ENCODE measurements around the gene COPS3. TPM values are rescaled to one million over a fixed set of nuclear protein-coding genes. Genes with fewer than 3 reads are reported as not detected.
A peak's percentile ranks its signal among the peaks of the same experiment; 100 is the strongest.

COPS3 gene
- total RNA-seq, 1 donor from 2014 or later: 52.7 TPM

GRCh38 chr17:17320188-17320910 is 39.3 kb upstream of the COPS3 start:
- no peak for DNase-seq (ENCODE audit: low spot score)
- no peak for TF ChIP-seq CTCF (IDR thresholded peaks at IDR 0.05; ENCODE audit: unreplicated experiment)
- peaks cover 1% of the 10 kb centered on the region for H3K27me3 Mint-ChIP-seq (ENCODE audit: unreplicated experiment)
- H3K4me3 Mint-ChIP-seq (ENCODE audit: unreplicated experiment): no peak overlapping the region
- no peaks in the 10 kb centered on the region for H3K9me3 Mint-ChIP-seq (ENCODE audit: unreplicated experiment)
- H3K36me3 Mint-ChIP-seq (ENCODE audit: low read depth, unreplicated experiment): peaks cover 4% of the 10 kb centered on the region
- H3K4me1 Mint-ChIP-seq (ENCODE audit: unreplicated experiment): peaks cover under 1% of the 10 kb centered on the region
- H3K27ac Mint-ChIP-seq (ENCODE audit: unreplicated experiment): no peak overlapping the region

DNA sequence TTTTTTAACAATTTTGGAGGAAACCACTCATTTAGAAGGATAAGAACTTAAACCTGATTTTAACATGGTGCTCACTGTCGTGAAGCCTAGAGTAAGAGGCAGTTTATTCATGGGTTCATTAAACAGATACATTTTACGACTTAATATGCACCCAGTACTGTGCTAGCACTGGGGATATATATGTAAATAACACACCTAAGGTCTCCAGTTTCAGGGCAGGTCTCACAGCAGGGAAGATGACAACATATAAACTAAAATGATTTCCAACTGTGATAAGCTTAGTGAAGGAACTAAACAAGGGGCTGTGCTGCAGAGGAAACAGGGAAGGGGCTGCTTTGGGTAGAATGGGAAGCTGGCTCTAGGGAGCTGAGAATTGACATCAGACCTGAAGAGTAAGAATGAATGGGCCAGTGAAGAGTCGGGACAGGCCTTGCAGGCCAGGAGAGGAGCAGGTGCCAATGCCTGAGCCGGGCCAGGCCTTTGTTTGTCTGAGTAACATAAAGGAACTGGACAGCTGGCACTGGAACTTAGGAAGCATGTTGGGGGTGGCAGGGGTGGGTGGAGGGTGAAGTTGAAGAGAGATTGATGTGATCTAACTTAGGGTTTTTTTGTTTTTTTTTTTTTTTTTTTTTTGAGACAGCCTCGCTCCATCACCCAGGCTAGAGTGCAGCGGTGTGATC is 34.2 kb upstream of the COPS3 start:
- peaks cover 10% of the 10 kb centered on the region for H3K4me1 Mint-ChIP-seq (ENCODE audit: unreplicated experiment)
- H3K4me3 Mint-ChIP-seq (ENCODE audit: unreplicated experiment): no peak overlapping the region
- no peak for TF ChIP-seq CTCF (IDR thresholded peaks at IDR 0.05; ENCODE audit: unreplicated experiment)
- no peaks in the 10 kb centered on the region for H3K9me3 Mint-ChIP-seq (ENCODE audit: unreplicated experiment)
- H3K36me3 Mint-ChIP-seq (ENCODE audit: low read depth, unreplicated experiment): no peaks in the 10 kb centered on the region
- H3K27me3 Mint-ChIP-seq (ENCODE audit: unreplicated experiment): peaks cover 2% of the 10 kb centered on the region
- DNase-seq (ENCODE audit: low spot score): no peak
- H3K27ac Mint-ChIP-seq (ENCODE audit: unreplicated experiment): no peak overlapping the region

GRCh38 chr17:17314501-17315071 is 33.5 kb upstream of the COPS3 start:
- H3K36me3 Mint-ChIP-seq (ENCODE audit: low read depth, unreplicated experiment): no peaks in the 10 kb centered on the region
- no peak for TF ChIP-seq CTCF (IDR thresholded peaks at IDR 0.05; ENCODE audit: unreplicated experiment)
- DNase-seq (ENCODE audit: low spot score): no peak
- no peaks in the 10 kb centered on the region for H3K9me3 Mint-ChIP-seq (ENCODE audit: unreplicated experiment)
- peaks cover 10% of the 10 kb centered on the region for H3K4me1 Mint-ChIP-seq (ENCODE audit: unreplicated experiment)
- H3K27ac Mint-ChIP-seq (ENCODE audit: unreplicated experiment): peak overlapping the region; percentile 57
- peaks cover 2% of the 10 kb centered on the region for H3K27me3 Mint-ChIP-seq (ENCODE audit: unreplicated experiment)
- no peak overlapping the region for H3K4me3 Mint-ChIP-seq (ENCODE audit: unreplicated experiment)

DNA sequence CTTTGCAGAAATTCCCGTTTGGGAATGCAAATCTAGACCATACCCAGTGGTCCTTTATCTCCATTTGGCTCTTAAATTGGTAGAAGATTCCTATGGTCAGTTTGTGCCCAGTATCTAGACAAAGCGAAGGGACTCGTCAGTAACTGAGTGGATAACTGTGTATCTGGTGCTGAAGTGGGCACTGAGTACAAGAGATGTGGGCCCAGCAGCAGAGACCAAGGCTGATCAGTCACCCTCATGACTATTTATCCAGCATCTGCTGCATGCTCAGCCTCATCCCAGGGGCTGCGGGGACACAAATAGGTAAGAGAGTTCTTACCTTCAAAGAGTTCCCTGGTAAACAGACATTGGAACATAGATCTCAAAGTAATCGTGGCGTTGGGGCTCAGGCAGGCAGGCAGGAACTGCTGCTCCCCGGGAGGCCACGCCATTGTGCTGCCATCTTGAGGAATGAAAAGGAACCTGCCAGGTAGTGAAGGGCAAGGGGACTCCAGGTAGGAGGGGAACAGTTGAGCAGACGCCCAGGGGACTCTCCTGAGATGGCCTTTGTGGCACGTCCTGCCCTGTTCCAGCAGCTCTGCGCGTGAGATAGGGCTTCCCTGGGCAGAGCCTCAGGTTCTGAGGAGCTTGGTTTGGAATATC is 32.4 kb upstream of the COPS3 start:
- H3K27ac Mint-ChIP-seq (ENCODE audit: unreplicated experiment): no peak overlapping the region
- TF ChIP-seq CTCF (IDR thresholded peaks at IDR 0.05; ENCODE audit: unreplicated experiment): no peak
- H3K9me3 Mint-ChIP-seq (ENCODE audit: unreplicated experiment): no peaks in the 10 kb centered on the region
- peak; percentile 48 for DNase-seq (ENCODE audit: low spot score)
- no peaks in the 10 kb centered on the region for H3K36me3 Mint-ChIP-seq (ENCODE audit: low read depth, unreplicated experiment)
- peaks cover 10% of the 10 kb centered on the region for H3K4me1 Mint-ChIP-seq (ENCODE audit: unreplicated experiment)
- H3K4me3 Mint-ChIP-seq (ENCODE audit: unreplicated experiment): no peak overlapping the region
- peaks cover 4% of the 10 kb centered on the region for H3K27me3 Mint-ChIP-seq (ENCODE audit: unreplicated experiment)
